ENCODE results near the gene APOF. TPM values are rescaled to one million over a fixed set of nuclear protein-coding genes. Genes with fewer than 3 reads are reported as not detected.
"Not testable (repeated sequence)": the region's sequence is repeated elsewhere in the genome, so short reads cannot be mapped to it uniquely, and the experiment has no call there.

The APOF gene
- 2.2 TPM for total RNA-seq (ENCODE audit: insufficient read depth, low replicate concordance)

GRCh38 chr12:56362130-56363059 is at the start of gene APOF:
APOF (minus strand) TSS chr12:56362857; CDS start chr12:56362745, 112 bp downstream.
- DNase-seq (ENCODE audit: low spot score): no peak

DNA sequence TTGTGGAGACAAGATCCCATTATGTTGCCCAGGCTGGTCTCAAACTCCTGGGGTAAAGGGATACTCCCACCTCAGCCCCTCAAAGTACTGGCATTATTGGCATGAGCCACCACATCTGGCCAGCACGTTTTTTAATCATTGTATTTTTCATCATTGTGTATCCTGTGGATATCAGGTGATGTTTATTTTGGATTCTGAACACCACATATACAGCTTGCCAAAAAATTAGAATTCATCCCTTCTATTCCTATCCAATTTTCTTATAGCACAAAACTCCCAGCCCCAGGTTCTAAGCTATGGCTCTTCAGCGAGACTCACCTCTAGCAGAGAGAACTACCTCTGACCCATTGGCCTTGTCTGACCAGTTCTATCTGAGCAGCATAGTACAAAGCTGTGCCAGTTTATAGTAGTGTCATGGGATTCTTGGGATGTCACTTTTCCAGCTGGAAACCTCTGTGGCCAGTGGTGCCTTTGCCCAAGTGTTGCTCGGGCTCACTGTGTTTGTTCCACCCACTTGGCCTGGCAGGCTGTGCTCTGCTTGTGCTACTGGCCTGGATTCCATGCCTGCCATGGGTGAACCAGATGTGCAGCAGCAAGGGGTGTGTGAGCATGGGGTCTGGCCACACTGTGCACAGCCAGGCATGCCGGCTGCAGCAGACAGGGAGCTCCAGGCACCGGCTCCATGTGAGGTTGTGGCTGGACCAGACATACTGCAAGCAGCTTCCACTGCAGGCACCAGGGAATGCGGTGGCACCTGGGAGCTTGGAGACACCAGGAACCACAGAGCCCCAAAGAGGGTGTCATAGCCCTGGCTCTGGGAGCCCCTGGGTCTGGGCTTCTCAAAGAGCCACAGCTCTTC is 49.4 kb upstream of the APOF start:
- no peak for DNase-seq (ENCODE audit: low spot score)

DNA sequence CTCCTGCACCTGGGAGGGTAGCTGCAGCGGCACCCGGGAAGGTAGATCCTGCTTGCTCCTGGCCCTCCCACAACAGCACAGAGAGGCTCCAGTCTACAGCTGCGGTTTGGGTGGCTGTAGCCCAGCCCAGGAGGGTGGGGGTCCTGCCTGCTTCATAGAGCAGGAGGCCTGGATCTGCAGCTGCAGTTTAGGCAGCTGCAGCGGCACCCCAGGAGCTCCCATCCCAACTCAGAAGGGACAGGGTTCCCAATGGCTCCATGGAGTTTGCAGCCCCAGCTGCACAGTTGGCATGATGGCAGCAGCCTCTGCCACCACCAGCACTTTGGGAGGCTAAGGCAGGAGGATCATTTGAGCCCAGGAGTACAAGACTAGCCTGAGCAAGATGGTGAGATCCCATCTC is 48.1 kb upstream of the APOF start:
- DNase-seq (ENCODE audit: low spot score): no peak

DNA sequence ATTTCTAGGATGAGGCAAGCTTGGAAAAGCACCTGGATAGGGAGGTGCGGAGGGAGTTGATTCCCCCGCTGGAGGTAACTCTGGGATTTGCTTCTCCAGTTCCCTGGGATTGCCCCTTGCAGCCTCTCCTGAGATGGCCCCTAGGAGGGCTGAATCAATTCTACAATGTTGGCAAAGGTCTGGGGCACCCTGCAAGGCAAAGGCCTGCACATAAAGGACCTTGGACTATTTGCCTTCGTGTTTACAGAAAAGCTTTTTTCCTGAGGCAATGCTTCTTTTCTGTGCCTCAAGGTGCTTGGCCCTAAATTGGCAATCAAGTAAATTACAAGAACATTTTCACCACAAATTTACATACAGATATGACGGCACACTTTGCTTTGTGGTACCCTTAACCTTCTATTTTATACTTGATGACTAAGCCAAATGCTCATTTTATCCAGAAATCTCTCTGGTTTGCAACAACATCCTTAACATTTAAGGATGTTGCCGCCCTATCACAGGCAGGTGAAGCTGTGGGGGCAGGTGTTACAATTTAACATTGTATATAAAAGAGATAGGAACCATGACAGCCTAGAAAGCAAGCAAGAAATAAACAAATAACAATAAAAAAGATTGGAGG is 46.3 kb upstream of the APOF start:
- DNase-seq (ENCODE audit: low spot score): no peak

DNA sequence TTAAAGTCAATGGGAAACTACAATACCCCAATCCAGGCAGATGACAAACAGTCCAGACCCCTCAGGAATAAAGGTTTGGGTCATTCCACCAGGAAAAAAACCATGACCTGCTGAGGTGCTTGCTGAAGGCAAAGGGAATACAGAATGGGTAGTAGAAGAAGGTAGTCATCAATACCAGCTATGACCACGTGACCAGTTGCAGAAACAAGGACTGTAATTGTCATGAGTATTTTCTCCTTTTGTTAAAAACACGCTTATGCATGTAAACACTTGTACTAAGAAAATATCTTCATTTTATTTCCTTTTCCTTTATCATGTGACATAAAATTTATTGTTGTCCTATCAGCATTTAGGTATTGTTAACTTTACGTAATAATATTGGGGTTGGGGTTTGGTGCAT is 41.6 kb upstream of the APOF start:
- DNase-seq (ENCODE audit: low spot score): not testable (repeated sequence)

DNA sequence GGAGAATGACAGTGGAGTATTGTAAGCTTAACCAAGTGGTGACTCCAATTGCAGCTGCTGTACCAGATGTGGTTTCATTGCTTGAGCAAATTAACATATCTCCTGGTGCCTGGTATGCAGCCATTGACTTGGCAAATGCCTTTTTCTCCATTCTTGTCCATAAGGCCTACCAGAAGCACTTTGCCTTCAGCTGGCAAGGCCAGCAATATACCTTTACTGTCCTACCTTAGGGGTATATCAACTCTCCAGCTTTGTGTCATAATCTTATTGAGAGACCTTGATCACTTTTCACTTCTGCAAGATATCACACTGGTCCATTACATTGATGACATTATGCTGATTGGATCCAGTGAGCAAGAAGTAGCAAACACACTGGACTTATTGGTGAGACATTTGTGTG is 39.0 kb upstream of the APOF start:
- not testable (repeated sequence) for DNase-seq (ENCODE audit: low spot score)

DNA sequence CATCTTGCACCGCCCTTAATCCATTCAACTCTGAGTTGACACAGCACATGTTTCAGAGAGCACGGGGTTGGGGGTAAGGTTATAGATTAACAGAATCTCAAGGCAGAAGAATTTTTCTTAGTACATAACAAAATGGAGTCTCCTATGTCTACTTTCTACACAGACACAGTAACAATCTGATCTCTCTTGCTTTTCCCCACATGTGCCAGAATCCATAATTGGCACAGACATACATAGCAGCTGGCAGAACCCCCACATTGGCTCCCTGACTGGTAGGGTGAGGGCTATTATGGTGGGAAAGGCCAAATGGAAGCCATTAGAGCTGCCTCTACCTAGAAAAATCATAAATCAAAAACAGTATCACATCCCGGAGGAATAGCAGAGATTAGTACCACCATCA is 38.5 kb upstream of the APOF start:
- DNase-seq (ENCODE audit: low spot score): not testable (repeated sequence)

DNA sequence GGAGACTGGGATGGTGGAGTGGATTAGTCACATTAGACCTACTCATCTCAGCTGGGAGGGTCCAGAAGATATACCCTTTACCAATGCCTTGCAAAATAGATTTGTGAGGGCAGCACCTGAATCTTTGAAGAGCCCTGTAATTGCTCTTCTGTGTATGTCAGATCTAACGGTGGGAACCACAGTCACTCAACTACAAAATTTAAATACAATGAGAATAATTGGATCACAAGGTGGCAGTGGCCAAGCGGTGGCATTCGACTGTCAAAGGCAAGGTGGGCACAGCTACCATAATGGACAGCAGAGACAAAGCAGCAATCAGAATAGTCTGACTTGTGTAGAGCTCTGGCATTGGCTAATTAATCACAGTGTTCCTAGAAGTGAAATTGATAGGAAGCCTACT is 36.8 kb upstream of the APOF start:
- DNase-seq (ENCODE audit: low spot score): not testable (repeated sequence)

DNA sequence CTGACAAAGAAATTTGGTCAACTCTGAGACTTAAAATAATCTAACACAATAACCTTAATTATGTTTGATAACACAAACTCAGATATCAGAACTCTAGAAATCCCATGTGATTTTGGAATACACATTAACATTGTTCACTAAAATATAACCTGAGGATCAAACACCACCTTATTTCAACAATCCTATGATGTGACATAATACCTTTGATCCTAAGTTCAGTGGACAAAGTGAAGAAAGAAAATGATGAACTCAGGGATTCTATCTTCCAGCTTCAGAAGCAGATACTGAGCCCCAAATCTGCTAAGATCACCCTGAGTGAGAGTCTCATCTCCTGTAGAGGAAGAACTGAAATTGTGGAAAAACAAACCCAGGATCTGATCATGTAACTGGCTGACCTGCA is 35.7 kb upstream of the APOF start:
- DNase-seq (ENCODE audit: low spot score): no peak

DNA sequence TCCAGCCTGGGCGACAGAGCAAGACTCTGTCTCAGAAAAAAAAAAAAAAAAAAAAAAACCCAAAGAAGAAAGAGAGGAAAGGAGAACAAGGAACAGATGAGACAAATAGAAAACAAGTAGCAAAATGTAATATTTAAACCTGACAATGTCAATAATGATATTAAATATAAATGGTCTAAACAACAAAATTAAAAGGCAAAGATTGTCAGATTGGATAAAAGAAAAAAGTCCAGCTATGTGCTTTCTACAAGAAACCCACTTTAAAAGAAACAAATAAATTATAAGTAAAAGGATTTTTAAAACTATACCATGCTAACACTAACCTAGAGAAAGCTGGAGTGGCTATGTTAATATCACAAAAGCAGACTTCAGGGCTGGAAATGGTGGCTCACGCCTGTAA is 29.7 kb upstream of the APOF start:
- no peak for DNase-seq (ENCODE audit: low spot score)

DNA sequence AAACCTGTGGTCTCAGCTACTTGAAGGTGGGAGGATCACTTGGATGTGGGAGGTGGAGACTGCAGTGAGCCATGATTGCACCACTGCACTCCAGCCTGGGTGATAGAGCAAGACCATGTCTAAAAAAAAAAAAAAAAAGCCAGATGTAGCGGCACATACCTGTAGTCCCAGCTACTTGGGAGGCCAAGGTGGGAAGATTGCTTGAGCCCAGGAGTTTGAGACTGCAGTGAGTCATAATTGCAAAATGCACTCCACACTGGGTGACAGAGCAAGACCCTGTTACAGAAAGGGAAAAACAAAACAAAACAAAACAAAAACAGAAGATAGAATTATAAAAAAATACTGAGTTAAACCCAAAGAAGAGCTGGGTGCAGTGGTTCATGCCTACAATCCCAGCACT is 29.1 kb upstream of the APOF start:
- DNase-seq (ENCODE audit: low spot score): no peak

GRCh38 chr12:56389412-56389811 is 26.8 kb upstream of the APOF start:
- DNase-seq (ENCODE audit: low spot score): no peak

- DNase-seq (ENCODE audit: low spot score): peak; percentile 30
Observed at GRCh38 chr12:56387152-56387736, 24.6 kb upstream of the APOF start.

GRCh38 chr12:56385873-56386272 is 23.2 kb upstream of the APOF start:
- no peak for DNase-seq (ENCODE audit: low spot score)

- DNase-seq (ENCODE audit: low spot score): no peak
Observed at GRCh38 chr12:56382611-56383010, 20.0 kb upstream of the APOF start.

- DNase-seq (ENCODE audit: low spot score): no peak
Observed at GRCh38 chr12:56377989-56378316, 15.3 kb upstream of the APOF start.

- DNase-seq (ENCODE audit: low spot score): no peak
Observed at GRCh38 chr12:56377310-56377988, 14.8 kb upstream of the APOF start.

- DNase-seq (ENCODE audit: low spot score): no peak
Observed at GRCh38 chr12:56375598-56376434, 13.2 kb upstream of the APOF start.

DNA sequence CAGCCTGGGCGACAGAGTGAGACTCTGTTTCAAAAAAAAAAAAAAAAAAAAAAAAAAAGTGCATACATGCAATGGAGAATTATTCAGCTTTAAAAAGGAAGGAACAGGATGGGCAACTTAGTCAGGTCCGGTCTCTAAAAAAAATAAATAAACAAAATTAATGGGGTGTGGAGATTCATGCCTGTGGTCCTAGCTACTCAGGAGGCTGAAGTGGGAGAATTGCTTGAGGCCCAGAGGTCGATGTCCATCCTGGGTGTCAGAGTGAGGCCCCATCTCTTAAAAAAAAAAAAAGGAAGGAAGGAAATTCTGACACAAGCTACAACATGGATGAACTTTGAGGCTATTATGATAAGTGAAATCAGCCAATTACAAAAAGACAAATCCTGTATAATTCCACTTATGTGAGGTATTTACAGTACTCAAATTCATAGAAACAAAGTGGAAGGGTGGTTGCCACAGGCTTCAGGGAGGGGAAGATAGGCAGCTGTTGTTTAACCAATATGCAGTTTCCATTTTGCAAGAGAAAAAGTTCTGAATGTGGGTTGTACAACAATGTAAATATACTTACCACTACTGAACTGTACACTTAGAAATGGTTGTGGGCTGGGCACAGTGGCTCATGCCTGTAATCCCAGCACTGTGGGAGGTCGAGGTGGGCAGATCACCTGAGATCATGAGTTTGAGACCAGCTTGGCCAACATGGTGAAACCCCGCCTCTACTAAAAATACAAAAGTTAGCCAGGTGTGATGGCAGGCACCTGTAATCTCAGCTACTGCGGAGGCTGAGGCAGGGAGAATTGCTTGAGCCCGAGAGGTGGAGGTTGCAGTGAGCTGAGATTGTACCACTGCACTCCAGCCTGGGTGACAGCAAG is 12.3 kb upstream of the APOF start:
- DNase-seq (ENCODE audit: low spot score): no peak
